Measurements from ENCODE around the gene MAP7D2.

Gene MAP7D2

DNA sequence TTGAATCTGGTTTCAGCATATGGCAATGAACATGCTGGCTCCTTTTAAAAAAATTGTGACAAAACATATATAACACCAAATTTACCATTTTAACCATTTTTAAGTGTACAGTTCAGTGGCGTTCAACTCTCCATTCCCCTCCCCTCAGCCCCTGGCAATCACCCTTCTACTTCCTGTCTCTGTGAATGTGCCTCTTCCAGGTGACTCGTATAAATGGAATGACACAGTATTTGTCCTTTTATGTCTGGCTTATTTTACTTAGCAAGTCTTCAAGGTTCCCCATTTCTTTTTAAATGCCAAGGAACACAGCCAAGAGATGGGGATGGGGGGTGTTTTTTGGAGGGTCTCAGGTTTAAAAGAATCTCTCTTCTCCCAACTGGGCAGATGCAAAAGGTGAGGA lies 90.4 kb downstream of the MAP7D2 start:
- Histone ChIP-seq H3K36me3 (no peaks in the 10 kb centered on the region), H3K27me3 (no peaks in the 10 kb centered on the region), H3K4me1 (no peaks in the 10 kb centered on the region), H3K4me3 (ENCODE audit: low read depth, low read length) (no peak overlapping the region), H3K9me3 (no peaks in the 10 kb centered on the region)
- TF ChIP-seq CTCF (IDR thresholded peaks at IDR 0.05; ENCODE audit: low read depth, low read length): no peak
- no peak for DNase-seq

GRCh38 chrX:20019672-20020365 lies 96.9 kb downstream of the MAP7D2 start:
- no peaks in the 10 kb centered on the region for H3K9me3 ChIP-seq
- H3K36me3 ChIP-seq: no peaks in the 10 kb centered on the region
- no peak for DNase-seq
- H3K27me3 ChIP-seq: no peaks in the 10 kb centered on the region
- H3K4me3 ChIP-seq (ENCODE audit: low read depth, low read length): no peak overlapping the region
- H3K4me1 ChIP-seq: no peaks in the 10 kb centered on the region
- TF ChIP-seq CTCF (IDR thresholded peaks at IDR 0.05; ENCODE audit: low read depth, low read length): no peak

- no peaks in the 10 kb centered on the region for H3K27me3 ChIP-seq
These were observed 100.1 kb downstream of the MAP7D2 start for GRCh38 chrX:20016616-20016945.

GRCh38 chrX:20015945-20016615 lies 100.6 kb downstream of the MAP7D2 start:
- DNase-seq: no peak
- TF ChIP-seq CTCF (IDR thresholded peaks at IDR 0.05; ENCODE audit: low read depth, low read length): no peak
- Histone ChIP-seq H3K36me3 (no peaks in the 10 kb centered on the region), H3K9me3 (no peaks in the 10 kb centered on the region), H3K4me3 (ENCODE audit: low read depth, low read length) (no peak overlapping the region), H3K4me1 (no peaks in the 10 kb centered on the region), H3K27me3 (no peaks in the 10 kb centered on the region)

More at GRCh38 chrX:20016616-20016945, 100.1 kb downstream of the MAP7D2 start:
- Histone ChIP-seq H3K36me3 (no peaks in the 10 kb centered on the region), H3K9me3 (no peaks in the 10 kb centered on the region), H3K4me3 (ENCODE audit: low read depth, low read length) (no peak overlapping the region), H3K4me1 (no peaks in the 10 kb centered on the region)
- TF ChIP-seq CTCF (IDR thresholded peaks at IDR 0.05; ENCODE audit: low read depth, low read length): no peak
- no peak for DNase-seq

DNA sequence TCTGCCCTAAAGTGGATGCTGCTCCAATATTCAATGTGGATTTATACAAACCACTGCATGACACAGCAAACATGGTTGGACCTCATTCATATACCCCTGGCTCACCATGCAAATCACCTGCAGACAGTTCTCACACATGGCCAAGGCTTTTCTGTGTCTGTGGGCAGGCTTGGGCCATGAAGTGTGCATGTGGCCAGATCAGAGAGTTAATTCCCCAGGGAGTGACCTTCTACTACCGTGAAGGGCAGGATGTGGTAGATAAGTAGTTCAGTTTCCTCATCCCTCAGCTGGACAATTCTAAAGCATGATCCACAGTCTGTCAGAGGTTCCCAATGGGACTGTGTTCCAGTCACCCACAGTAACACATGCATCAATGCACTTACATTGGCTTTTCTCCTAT lies 101.3 kb downstream of the MAP7D2 start:
- no peaks in the 10 kb centered on the region for H3K4me1 ChIP-seq
- H3K9me3 ChIP-seq: no peaks in the 10 kb centered on the region
- TF ChIP-seq CTCF (IDR thresholded peaks at IDR 0.05; ENCODE audit: low read depth, low read length): no peak
- no peaks in the 10 kb centered on the region for H3K36me3 ChIP-seq
- H3K27me3 ChIP-seq: no peaks in the 10 kb centered on the region
- no peak for DNase-seq
- H3K4me3 ChIP-seq (ENCODE audit: low read depth, low read length): no peak overlapping the region

DNA sequence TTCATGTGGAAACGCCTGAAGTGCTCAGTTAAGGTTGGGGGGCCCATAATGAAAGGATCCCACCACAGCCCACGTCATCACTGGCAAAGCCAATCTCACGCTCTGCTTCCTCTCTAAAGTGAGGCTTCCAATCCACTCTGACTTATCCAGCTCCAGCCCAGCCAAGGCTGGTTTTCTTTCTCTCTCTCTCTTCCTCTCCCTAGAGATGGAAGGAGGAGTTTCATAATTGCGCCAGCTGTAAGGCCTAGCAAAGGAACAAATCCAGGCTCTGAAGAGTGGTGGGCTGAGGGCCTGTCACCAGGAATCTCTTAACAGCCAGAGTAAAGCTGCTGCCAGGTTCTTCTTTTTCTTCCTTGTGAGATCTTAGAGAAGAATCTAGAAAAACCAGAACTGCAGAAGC lies 105.1 kb downstream of the MAP7D2 start:
- H3K4me1 ChIP-seq: no peaks in the 10 kb centered on the region
- no peaks in the 10 kb centered on the region for H3K9me3 ChIP-seq
- DNase-seq: no peak
- no peaks in the 10 kb centered on the region for H3K36me3 ChIP-seq
- H3K27me3 ChIP-seq: no peaks in the 10 kb centered on the region
- no peak for TF ChIP-seq CTCF (IDR thresholded peaks at IDR 0.05; ENCODE audit: low read depth, low read length)
- no peak overlapping the region for H3K4me3 ChIP-seq (ENCODE audit: low read depth, low read length)

Data from BE2C (cell line).